Stimulated activated CD8-positive, alpha-beta memory T cell treated with anti-CD3 and anti-CD28 coated beads, Interleukin-15, amount 100 ng/mL, for 4 hours (primary cell): ENCODE measurements around the gene CCDC12.

Source experiments
- DNase-seq, 2 donors: peaks; one replicate each; pipeline ENCODE4 v3.0.0-alpha.2; 2020; ENCODE audit warnings: low read depth in 2 of 2

The CCDC12 gene

GRCh38 chr3:46996689-46997452, 20.3 kb upstream of the CCDC12 start:
- no peak for DNase-seq

DNA sequence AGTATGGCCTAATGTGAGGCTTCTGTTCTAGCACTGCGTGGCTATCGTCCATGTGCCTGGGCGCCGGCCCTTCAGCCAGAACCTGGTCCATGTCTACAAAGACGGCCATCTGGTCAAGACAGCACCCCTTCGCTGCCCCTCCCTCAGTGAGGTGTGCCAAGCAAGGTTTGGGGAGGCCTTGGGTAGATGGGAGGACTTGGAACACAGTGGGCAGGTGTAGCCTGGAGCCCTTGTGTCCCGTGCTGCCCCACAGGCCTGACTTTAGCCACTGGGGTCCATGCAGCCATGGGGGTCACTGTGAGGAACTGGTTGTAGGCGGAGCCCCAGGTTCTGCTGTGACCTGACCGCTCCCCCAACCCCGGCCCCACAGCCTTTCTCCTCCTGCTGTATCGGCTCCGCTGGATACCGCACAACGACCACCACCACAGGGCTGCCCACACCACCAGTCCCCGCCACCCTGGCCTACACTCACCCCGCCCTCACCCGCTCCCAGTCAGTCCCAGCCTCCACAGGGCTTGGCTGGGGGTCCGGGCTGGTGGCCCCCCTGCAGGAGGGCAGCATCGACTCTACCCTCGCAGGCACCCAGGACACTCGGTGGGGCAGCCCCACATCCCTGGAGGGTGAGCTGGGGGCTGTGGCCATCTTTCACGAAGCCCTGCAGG, 19.5 kb upstream of the CCDC12 start:
- no peak for DNase-seq

- no peak for DNase-seq
Measured at GRCh38 chr3:46994801-46995731, 18.5 kb upstream of the CCDC12 start.

GRCh38 chr3:46993986-46994385, 17.4 kb upstream of the CCDC12 start:
- no peak for DNase-seq

DNA sequence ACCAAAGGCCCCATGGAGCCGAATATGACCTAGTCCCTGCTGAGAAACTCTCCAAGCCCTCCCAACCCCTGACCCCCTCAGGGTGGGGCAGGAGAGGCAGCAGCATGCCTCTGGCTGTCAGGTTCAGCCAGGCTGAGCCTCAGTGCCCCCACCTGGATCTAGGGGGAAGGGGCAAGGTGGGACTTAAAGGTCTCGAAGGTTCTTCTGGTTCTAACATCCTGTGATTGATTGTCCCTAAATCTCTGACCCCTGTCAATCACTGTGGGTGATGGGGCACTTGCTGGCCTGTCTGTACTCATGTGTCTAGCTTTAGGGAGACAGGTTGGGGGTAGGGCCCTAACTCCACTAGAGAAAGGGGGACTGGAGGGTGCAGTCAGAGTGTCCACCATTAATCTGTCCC, 16.7 kb upstream of the CCDC12 start:
- DNase-seq, result no peak

DNA sequence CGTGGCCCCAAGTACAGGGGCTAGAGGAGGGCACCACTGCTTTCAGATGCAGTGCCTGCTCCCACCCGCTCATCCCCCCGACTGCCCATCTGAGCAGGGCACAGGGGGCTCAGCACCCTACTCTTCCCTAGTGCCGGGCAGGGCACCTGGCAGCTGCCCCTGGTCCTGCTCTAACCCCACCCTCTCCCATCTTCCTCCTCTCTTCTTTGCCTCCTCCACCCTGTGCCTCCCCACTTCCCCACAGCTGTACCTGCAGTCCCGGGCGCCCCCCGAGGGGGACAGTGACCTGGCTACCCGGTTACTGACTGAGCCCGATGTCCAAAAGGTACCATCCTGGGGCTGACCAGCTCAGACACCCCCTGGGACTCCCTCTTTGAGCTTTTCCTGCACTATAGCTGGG, 15.7 kb upstream of the CCDC12 start:
- DNase-seq, result no peak

GRCh38 chr3:46991406-46992165, 15.0 kb upstream of the CCDC12 start:
- no peak for DNase-seq

DNA sequence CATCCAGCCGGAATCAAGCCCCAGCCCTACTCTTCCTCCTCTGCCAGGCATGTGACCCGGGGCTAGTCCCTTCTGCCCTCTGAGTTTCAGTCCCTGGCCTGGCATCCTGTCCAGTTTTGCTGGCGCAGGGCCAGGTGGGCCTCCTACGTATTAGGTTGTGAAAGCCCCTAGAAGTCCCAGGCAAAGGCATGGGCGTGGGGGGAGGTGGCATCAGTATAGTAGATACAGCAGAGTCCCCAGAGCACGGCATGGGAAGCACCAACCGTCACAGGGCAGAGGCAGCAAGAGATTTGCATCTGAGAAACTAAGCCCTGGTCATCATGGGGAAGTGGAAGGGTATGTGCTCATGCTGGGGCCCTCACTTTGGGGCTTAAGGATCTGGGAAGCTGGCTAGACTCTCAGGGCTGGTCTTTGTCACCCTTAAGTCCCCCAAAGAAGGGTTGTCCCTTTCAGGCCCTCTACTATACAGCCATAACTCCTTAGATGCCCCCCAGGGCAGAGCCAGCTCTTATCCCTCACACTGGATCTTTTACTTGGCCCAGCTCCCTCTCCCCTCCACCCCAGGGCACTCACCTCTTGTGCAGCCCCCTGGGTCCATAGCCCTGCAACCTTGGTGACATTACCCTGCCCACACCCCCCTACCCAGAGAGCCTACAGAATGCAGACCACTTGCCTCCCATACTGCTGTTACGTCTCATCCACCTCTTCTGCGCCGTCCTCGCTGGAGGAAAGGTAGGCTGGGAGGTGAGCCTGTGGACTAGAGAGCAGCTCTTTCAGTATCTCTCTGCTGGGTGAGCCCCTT, 14.2 kb upstream of the CCDC12 start:
- DNase-seq, result no peak

DNA sequence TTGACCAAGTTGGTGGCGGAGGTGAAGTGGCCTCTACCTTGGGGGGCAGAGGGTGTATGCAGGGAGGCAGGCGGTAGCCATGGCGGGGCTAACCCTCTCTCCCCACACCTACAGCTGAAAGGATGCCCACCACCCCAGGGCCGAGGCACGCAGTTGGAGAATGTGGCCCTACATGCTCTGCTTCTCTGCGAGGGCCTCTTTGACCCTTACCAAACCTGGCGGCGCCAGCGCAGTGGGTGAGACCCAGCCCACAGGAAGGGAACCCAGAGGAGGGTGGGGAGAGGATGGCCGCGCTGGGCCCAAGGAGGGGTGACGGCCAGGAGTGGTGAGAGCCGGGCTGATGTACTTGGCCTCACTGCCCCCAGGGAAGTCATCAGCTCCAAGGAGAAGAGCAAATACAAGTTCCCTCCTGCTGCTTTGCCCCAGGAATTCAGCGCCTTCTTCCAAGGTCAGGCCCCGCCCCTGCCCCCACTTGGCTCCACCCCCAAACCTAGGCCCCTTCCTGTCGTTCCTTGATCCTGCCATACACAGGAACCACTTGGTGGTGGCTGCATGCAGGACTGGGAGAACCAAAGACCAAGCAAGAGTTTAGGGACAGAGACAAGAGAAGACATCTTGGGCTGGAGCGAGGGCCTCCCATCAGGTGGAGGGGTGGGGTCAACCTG, 12.7 kb upstream of the CCDC12 start:
- DNase-seq, result no peak

DNA sequence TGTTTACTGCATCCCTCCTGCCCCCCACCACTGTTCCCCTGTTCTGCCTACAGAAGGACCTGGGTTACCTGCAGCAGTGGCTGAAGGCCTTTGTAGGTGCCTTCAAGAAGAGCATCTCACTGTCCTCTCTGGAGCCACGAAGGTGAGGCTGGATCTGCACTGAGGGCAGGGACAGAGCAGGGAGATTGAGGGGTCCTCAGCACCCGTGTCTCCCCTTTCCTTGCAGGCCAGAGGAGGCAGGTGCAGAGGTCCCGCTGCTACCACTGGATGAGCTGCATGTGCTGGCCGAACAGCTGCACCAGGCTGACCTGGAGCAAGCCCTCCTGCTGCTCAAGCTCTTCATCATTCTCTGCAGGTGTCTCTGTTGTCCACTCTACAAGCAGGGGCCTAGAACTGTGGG, 12.1 kb upstream of the CCDC12 start:
- no peak for DNase-seq

DNA sequence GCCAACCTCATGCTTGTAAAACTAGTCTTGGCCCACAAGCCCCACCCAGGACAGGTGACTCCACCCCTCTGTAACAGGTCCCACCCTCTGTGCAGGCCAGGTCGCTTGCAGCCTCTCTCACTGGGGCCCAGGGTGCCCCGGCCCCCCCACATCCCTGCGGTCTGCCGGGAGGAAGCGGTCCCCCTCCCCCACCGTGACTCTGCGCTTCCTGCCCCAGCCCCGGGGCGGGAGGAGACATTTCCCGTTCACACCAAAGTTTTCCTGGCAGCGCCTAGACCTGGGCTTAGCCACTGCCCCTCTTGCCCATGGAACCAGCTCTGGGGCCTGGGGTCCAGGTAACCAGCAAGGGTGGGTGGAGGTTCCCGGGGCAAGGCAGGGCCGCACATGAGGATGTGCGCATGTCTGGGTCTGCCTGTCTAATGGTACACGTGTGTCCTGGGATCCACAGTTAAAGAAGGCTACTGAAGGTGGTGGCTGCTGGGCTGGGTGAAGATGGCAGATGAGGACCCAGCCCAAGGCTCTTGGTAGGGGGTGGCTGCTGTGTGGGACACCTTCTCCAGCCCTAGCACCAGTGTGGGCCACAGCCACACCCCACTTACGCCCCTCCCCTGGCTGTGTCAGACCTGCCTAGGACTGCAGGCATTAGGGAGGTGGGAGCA, 11.3 kb upstream of the CCDC12 start:
- DNase-seq, result peak; percentile 62 to 69

DNA sequence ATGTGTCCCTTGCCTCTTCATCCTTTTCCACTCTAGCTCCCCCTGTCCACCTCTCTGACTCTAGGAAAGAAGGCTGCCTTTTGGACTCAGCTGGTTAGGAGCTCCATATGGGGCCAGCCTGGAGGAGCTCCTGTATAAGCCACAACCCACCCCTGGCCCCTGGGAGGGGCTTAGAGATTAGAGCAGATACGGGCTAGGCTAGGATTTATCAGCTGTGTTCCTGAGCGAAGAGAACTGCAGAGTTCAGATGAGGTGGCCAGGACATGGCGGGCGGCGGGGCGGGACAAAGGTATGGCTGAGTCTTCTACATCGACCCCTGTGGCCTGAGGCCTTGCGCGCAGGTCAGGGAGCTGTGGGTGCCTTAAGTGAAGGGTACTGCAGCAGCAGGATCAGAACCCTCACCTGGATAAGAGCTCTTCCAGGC, 10.8 kb upstream of the CCDC12 start:
- DNase-seq, result no peak

DNA sequence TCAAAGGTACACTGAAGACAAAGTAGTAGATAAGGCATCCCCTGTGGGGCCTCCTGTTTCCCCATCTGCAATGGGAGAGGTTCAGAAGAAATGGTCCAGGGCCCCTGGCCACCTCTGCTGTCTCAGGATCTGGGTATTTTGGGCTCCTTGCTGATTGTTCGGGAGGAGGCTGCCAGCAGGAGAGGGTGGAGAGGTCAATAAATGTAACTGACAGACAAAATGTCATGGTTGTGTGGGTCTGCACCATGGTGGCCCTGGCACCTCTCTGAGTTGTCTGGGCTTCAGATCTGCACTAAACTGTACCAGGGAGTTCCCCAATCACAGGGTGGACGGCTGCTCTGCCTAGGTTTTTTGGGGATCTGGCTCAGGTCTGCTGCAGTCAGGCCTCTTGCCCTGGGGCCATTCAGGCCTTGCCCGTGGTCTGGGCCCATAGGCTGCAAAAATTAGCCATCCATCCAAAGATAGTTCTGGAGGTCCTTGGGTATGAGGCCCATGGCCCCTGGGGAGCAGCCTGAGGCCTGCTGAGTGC, 10.3 kb upstream of the CCDC12 start:
- DNase-seq, result no peak

- no peak for DNase-seq
Measured at GRCh38 chr3:46986055-46986730, 9.6 kb upstream of the CCDC12 start.

DNA sequence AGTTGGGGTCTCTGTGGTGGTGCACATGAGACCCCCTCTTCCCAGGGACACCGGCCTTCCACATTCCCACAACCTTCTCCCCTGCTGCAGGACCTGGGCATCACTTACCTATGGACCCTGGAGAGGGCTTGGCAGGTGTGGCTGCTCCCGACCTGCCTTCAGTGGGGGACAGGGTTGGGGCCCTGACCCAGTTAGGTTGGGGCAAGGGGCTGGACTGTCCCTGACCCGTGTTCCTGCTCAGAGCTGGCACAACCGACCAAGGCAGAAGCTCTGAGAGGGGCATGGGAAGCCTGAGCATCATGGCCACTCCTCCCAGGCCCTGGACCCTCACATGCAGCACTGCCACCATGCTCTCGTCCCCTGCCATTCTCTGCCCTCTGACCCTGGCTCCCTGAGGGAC, 9.0 kb upstream of the CCDC12 start:
- DNase-seq, result no peak

DNA sequence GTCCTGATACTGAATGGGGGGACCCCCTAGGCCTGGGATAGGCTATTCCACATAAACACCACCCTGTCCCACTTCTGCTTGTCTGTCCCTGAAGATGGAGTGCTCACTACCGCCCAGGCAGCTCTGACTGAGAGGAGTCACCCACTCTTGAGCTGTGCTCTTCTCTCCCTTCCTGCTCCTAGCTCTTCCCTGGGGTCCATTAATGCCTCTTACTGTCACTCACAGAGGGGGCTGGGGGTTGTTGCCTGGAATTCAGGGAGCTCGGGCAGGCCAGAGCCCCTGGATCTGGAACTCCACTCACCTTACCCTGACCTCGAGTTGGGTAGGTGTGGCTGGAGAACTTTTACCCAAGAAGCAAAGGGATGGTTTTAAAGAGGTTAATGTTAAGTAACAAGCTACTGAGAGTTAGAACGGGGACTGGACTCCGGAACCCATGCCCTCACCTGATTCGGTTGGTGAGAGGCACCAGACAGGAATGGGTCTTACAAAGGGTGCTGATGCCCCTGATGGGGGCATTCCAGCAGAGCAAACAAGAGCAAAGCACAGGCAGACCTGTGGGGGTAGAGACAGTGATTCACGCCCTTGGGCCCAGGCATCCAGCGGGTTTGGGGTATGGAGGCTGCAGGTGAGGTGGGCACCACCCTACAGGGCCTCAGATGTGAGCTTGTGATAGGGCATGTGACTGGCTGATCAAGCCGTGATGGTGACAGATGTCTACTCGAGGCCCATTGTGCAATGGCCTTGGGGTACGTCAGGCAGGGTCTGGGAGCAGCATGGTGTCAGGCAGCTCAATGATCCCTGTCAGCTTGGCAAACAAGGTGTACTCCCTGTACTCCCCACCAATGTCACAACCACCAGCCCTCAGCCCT, 8.3 kb upstream of the CCDC12 start:
- DNase-seq, result no peak

DNA sequence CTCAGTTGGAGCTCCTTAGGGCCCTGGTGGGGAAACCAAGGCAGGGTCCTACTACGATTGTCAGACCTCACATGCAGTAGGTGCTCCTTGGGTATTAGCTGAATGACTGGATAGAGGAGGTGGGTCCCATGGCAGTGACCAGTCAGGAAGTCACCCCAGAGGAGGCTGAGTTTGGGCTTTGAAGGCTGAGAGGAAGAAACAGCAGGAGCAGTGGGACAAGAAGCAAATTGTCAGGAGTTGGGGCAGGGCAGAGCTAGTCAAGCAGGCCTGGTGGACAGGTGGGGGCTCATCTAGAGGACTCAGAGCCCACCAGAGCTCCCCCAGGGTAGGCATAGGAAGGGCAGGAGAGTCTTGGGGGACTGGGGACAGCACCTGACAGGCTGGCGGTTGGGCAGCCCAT, 6.0 kb upstream of the CCDC12 start:
- no peak for DNase-seq

DNA sequence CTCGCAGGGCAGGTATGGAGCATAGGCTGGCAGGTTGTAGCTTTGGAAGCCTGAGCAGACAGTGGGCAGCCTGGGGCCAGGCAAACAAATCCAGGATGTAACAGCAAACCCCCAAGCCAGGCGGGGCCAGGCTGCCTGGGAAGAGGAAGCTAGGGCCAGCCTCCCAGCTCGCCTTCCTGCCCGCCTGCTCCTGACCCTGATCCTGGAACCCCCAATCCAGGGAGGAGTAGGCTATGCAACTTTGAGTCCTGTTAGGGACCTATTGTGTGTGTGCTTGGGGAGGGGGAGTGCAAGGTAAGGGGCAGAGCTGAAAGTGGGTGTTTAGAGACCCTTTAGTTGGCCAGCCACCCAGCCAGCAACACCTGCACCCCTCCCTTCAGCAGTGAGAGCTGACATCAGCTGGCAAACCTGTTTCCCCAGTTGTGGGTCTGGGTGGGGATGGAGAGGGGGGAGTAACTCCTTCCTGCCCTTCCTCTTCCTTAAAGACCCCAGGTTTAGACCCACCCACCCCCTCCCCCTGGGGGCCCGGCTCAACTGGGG, 5.5 kb upstream of the CCDC12 start:
- DNase-seq, result no peak
